Adrenal gland (tissue), 12 donors: ENCODE data around the gene LHX4. TPM values are rescaled to one million over a fixed set of nuclear protein-coding genes. Genes with fewer than 3 reads are reported as not detected.

ENCODE experiments used
- DNase-seq, 7 donors: peaks; one replicate each; pipeline ENCODE4 v3.0.0-alpha.2; 2019 to 2020
- H3K27ac ChIP-seq, 5 donors: fragments of 200-600 bp; sonication (generic) in 4 of 5; 1 replicate in 3 of 5; 2 replicates in 2 of 5; pipeline versions ENCODE4 v1.5.1 to v1.8.0; 2016 to 2020; ENCODE audit warnings: mild to moderate bottlenecking in 1 of 5
- H3K27me3 ChIP-seq: fragments of 200-600 bp; 2 replicates; pipeline ENCODE4 v1.8.0; 2021
- H3K36me3 ChIP-seq, 2 donors: fragments of 200-600 bp; replicated peaks in 1 of 2; 1 replicate in 1 of 2; 2 replicates in 1 of 2; pipeline versions ENCODE4 v1.5.1 to v1.8.0; 2018 to 2022
- H3K4me1 ChIP-seq, 2 donors: fragments of 200-600 bp; replicated peaks in 1 of 2; 1 replicate in 1 of 2; 2 replicates in 1 of 2; pipeline versions ENCODE4 v1.5.1 to v1.8.0; 2018 to 2021
- H3K4me3 ChIP-seq, 4 donors: fragments of 200-600 bp; sonication (generic) in 3 of 4; one replicate each; pipeline ENCODE4 v1.5.1; 2016 to 2018
- H3K9me3 ChIP-seq, 3 donors: fragments of 200-600 bp; sonication (generic) in 1 of 3; replicated peaks in 1 of 3; 1 replicate in 2 of 3; 2 replicates in 1 of 3; pipeline versions ENCODE4 v1.5.1 to v1.8.0; 2016 to 2021
- POLR2A ChIP-seq, 2 donors: fragments of 450-650 bp; IDR thresholded peaks; one replicate each; pipeline ENCODE4 v1.6.1; 2017; ENCODE audit warnings: antibody characterized with exemption in 2 of 2, mild to moderate bottlenecking in 2 of 2, moderate library complexity in 1 of 2
- WGBS, 4 donors: extraction: QIAGEN DNeasy Blood & Tissue Kit in 2 of 4; methylation state at CpG; one replicate each; pipeline versions ENCODE4 v1.1.5 to v1.1.7; 2013 to 2017; 5-methylcytosine and 5-hydroxymethylcytosine counted together
- intact Hi-C, 2 donors: fragments of 100-400 bp; cut with DNase I; formaldehyde crosslinking; loops; one replicate each; pipeline versions ENCODE4 v1.14.1 to v1.15.0; 2022 to 2023
- polyA plus RNA-seq, 3 donors: library from polyadenylated mRNA; stranded (reverse); fragments of 200-250 nt in 2 of 3; fragments of 350-450 nt in 1 of 3; fragmentation: Illumina TruSeq in 1 of 3; extraction: RNeasy Lipid Tissue Mini Kit (QIAGEN cat#74804) in 1 of 3; gene quantifications; one replicate each; pipeline ENCODE4 v1.2.3, GENCODE V29; 2013 to 2014
- total RNA-seq, 9 donors: library from RNA; depleted of rRNA in 4 of 9; stranded (reverse); fragments of >200 nt in 4 of 9; fragments of 120-200 nt in 1 of 9; fragmentation: NEBNext Ultra II Directional in 1 of 9; extraction: Animal tissue kit (Norgen Biotek cat#: 25700) in 1 of 9; gene quantifications; one replicate each; pipeline versions ENCODE4 v1.1.0 to v1.2.4, GENCODE V29; 2013 to 2023
- TF ChIP-seq, protein P1 (sequence below), 6 experiments: fragments of 450-650 bp in 4 of 6; fragments of 200-600 bp in 2 of 6; sonication (generic) in 1 of 6; IDR thresholded peaks; 1 replicate in 5 of 6; 2 replicates in 1 of 6; pipeline versions ENCODE4 v1.5.1 to v1.8.0; 2016 to 2021; ENCODE audit warnings: antibody characterized with exemption in 6 of 6, mild to moderate bottlenecking in 2 of 6, moderate library complexity in 1 of 6
- donor health status: healthy with polysubstance abuse.
- donor health status: Bipolar disorder and iron deficiency.
- donor health status: DM: yes; HTN: yes; CAD: no.
- donor health status: DM: no; HTN: no; CAD: no.
- donor health status: DM: no; HTN: no; CAD: no.
- donor health status: DM: yes; HTN: yes; CAD: no.

LHX4 gene
- total and polyA plus RNA-seq, 12 donors, result not detected

DNA sequence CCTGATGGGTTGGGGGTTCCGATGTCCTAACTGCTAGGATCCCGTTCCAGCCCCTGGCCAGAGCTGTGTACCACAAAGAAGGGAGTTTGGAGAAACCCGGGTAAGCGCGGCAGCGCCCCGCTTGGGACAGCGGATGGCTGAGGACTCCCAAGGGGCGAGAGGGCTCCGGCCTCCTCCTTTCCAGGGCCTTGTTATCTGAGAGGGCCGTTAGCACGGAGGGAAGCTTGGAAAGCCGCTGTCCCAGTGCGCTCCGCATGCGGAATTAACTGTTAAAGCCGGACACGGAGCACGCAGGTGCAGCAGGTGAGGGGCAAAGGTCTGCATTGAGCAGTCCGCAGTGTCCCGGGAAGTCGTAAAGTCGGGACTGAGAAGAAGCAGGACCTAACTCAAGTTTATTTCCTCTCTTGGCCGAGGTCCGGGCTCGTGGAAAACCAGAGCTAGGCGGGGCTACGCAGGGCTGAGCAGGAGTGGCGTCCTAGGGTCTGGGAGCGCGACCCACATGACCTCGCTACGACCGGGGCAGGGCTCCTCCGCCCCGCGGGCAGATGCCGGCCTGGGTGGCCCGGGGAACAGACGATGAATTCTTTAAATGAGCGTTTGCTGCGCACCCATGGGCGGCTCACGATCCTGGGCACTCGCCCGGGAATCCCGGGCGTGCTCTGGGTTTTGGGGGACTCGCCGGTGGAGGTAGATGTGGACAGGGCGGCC, 4.5 kb downstream of the LHX4 start:
- Histone ChIP-seq H3K27ac (no peak overlapping the region), H3K9me3 (no peaks in the 10 kb centered on the region), H3K4me1 (peaks cover 15 to 36% of the 10 kb centered on the region in 2 donors), H3K27me3 (peaks cover 91% of the 10 kb centered on the region), H3K36me3 (no peaks in the 10 kb centered on the region), H3K4me3 (no peak overlapping the region)
- intact Hi-C loops, result no loop called here
- DNase-seq, result no peak
- 4 to 7% (median 5%) methylated on average over 20 to 51 of the region's 51 CpGs for WGBS, 4 donors
- TF ChIP-seq, protein P1, sequence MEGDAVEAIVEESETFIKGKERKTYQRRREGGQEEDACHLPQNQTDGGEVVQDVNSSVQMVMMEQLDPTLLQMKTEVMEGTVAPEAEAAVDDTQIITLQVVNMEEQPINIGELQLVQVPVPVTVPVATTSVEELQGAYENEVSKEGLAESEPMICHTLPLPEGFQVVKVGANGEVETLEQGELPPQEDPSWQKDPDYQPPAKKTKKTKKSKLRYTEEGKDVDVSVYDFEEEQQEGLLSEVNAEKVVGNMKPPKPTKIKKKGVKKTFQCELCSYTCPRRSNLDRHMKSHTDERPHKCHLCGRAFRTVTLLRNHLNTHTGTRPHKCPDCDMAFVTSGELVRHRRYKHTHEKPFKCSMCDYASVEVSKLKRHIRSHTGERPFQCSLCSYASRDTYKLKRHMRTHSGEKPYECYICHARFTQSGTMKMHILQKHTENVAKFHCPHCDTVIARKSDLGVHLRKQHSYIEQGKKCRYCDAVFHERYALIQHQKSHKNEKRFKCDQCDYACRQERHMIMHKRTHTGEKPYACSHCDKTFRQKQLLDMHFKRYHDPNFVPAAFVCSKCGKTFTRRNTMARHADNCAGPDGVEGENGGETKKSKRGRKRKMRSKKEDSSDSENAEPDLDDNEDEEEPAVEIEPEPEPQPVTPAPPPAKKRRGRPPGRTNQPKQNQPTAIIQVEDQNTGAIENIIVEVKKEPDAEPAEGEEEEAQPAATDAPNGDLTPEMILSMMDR (IDR thresholded peaks at IDR 0.05), result no peak
- no peak for TF ChIP-seq POLR2A (IDR thresholded peaks at IDR 0.05)

DNA sequence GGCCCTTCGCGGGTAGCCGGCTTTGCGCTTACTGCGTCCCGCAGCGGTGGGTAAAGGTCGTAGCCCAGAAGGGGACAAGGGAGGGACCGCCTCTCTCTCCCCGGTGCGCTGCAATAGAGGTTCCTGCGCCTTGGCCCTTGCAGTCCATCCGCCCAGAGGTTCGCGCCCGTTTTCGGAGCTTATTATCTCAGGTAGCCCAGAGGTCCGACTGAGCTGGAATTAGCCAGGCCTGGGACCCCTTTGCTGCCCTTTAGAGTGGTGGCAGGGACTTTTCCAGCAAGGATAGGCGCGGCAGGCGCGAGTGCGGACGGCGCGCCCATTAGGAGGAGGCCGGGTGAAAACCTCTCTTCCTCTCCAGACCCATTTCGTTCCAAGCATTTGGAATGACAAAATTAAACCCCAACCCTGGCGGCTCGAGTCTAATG, 5.0 kb downstream of the LHX4 start:
- TF ChIP-seq POLR2A (IDR thresholded peaks at IDR 0.05), result no peak
- TF ChIP-seq, protein P1 (IDR thresholded peaks at IDR 0.05), result no peak
- no peak for DNase-seq
- 4 to 13% (median 6%) methylated on average over 7 to 30 of the region's 30 CpGs for WGBS, 4 donors
- H3K9me3 ChIP-seq, result no peaks in the 10 kb centered on the region
- no peak overlapping the region for H3K27ac ChIP-seq
- H3K4me1 ChIP-seq, result peaks cover 12 to 36% of the 10 kb centered on the region in 2 donors
- H3K36me3 ChIP-seq, result no peaks in the 10 kb centered on the region
- intact Hi-C loops, result no loop called here
- no peak overlapping the region for H3K4me3 ChIP-seq
- H3K27me3 ChIP-seq, result peaks cover 97% of the 10 kb centered on the region

DNA sequence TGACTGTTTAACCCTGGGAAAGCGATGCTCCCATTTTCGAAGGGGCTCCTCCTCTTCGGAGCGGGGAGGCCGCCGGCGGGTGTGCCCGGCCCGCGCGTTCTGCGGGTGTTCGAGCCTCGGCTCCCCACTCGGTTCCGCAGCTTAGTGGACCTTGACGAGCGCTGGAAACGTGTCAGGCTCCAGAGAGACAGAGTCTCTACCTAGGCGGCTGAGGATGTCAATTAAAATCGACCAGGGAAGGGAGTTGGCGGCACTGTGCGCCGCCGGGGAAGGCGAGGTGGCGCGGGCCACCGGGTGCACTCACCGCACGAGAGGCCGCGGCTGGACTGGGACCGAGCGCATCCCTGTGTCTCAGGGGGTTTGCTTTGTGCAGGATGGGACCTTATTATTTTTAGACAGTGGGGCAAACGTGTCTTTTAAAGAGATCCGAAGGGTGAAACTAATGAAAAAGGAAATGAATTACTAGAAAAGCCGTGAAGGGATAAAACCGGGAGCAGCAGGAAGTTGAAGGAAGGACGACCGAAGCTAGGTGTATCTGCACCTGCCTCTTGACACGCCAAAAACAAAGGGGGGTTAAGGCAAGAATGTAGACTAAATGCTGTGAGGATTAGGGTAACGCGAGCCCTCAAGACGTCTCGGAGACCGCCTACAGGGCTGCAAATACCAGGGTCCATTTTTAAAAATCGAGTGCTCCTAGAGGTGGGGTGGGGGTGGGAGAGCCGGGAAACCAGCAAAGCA, 5.6 kb downstream of the LHX4 start:
- H3K4me3 ChIP-seq, result no peak overlapping the region
- H3K4me1 ChIP-seq, result peaks cover 6 to 30% of the 10 kb centered on the region in 2 donors

More for the DNA sequence above, 5.6 kb downstream of the LHX4 start:
- 6 to 12% (median 8%) methylated on average over 30 to 49 of the region's 49 CpGs for WGBS, 4 donors
- H3K27ac ChIP-seq, result no peak overlapping the region
- TF ChIP-seq, protein P1 (IDR thresholded peaks at IDR 0.05), result no peak
- TF ChIP-seq POLR2A (IDR thresholded peaks at IDR 0.05), result no peak
- H3K36me3 ChIP-seq, result no peaks in the 10 kb centered on the region
- no peak for DNase-seq
- H3K27me3 ChIP-seq, result peaks cover 100% of the 10 kb centered on the region
- H3K9me3 ChIP-seq, result no peaks in the 10 kb centered on the region
- intact Hi-C loops, result no loop called here
